Measurements from ENCODE around the gene ATP11A.

The ATP11A gene

GRCh38 chr13:112685896-112686295, 3.9 kb upstream of the ATP11A start:
- no peak overlapping the region for H3K9ac ChIP-seq (ENCODE audit: low read depth, low read length)
- H3K27ac ChIP-seq (ENCODE audit: low read length): no peak overlapping the region
- H3K27me3 ChIP-seq (ENCODE audit: insufficient read depth, low read length): no peaks in the 10 kb centered on the region; the same call in 1 of the 2 replicates
- H3K36me3 ChIP-seq (ENCODE audit: insufficient read depth, low read depth, low read length): no peaks in the 10 kb centered on the region
- no peak overlapping the region for H3K4me3 ChIP-seq (ENCODE audit: low read length)
- peaks cover 11% of the 10 kb centered on the region for H3K4me1 ChIP-seq (ENCODE audit: insufficient read depth, low read length)
- H3K9me3 ChIP-seq (ENCODE audit: insufficient read depth, low read depth, low read length): no peaks in the 10 kb centered on the region

- H3K36me3 ChIP-seq (ENCODE audit: insufficient read depth, low read depth, low read length): no peaks in the 10 kb centered on the region
- H3K9ac ChIP-seq (ENCODE audit: low read depth, low read length): no peak overlapping the region
- H3K27ac ChIP-seq (ENCODE audit: low read length): no peak overlapping the region
Measured at GRCh38 chr13:112686364-112686763, 3.5 kb upstream of the ATP11A start.

GRCh38 chr13:112686987-112687386, 2.9 kb upstream of the ATP11A start:
- H3K4me3 ChIP-seq (ENCODE audit: low read length): no peak overlapping the region
- H3K9me3 ChIP-seq (ENCODE audit: insufficient read depth, low read depth, low read length): no peaks in the 10 kb centered on the region
- H3K4me1 ChIP-seq (ENCODE audit: insufficient read depth, low read length): peaks cover 11% of the 10 kb centered on the region
- peaks cover 9% of the 10 kb centered on the region; the same call in 1 of the 2 replicates for H3K27me3 ChIP-seq (ENCODE audit: insufficient read depth, low read length)
- H3K36me3 ChIP-seq (ENCODE audit: insufficient read depth, low read depth, low read length): no peaks in the 10 kb centered on the region
- no peak overlapping the region for H3K9ac ChIP-seq (ENCODE audit: low read depth, low read length)
- no peak overlapping the region for H3K27ac ChIP-seq (ENCODE audit: low read length)

More at GRCh38 chr13:112686364-112686763, 3.5 kb upstream of the ATP11A start:
- no peaks in the 10 kb centered on the region for H3K9me3 ChIP-seq (ENCODE audit: insufficient read depth, low read depth, low read length)
- peaks cover 11% of the 10 kb centered on the region for H3K4me1 ChIP-seq (ENCODE audit: insufficient read depth, low read length)
- H3K27me3 ChIP-seq (ENCODE audit: insufficient read depth, low read length): peaks cover 3% of the 10 kb centered on the region; the same call in 1 of the 2 replicates
- no peak overlapping the region for H3K4me3 ChIP-seq (ENCODE audit: low read length)

- no peak overlapping the region for H3K27ac ChIP-seq (ENCODE audit: low read length)
- no peaks in the 10 kb centered on the region for H3K9me3 ChIP-seq (ENCODE audit: insufficient read depth, low read depth, low read length)
- H3K4me3 ChIP-seq (ENCODE audit: low read length): no peak overlapping the region
- peaks cover 17% of the 10 kb centered on the region for H3K4me1 ChIP-seq (ENCODE audit: insufficient read depth, low read length)
- no peaks in the 10 kb centered on the region for H3K36me3 ChIP-seq (ENCODE audit: insufficient read depth, low read depth, low read length)
- H3K27me3 ChIP-seq (ENCODE audit: insufficient read depth, low read length): peaks cover 15% of the 10 kb centered on the region; the same call in 1 of the 2 replicates
- no peak overlapping the region for H3K9ac ChIP-seq (ENCODE audit: low read depth, low read length)
Measured at GRCh38 chr13:112687836-112688559, 1.8 kb upstream of the ATP11A start.

- no peaks in the 10 kb centered on the region for H3K36me3 ChIP-seq (ENCODE audit: insufficient read depth, low read depth, low read length)
- H3K9ac ChIP-seq (ENCODE audit: low read depth, low read length): peak overlapping the region; percentile 59; the same call in 1 of the 2 replicates
- peak overlapping the region; percentile 85 for H3K4me3 ChIP-seq (ENCODE audit: low read length)
- no peak overlapping the region for H3K27ac ChIP-seq (ENCODE audit: low read length)
- H3K4me1 ChIP-seq (ENCODE audit: insufficient read depth, low read length): peaks cover 17% of the 10 kb centered on the region
- no peaks in the 10 kb centered on the region for H3K9me3 ChIP-seq (ENCODE audit: insufficient read depth, low read depth, low read length)
- H3K27me3 ChIP-seq (ENCODE audit: insufficient read depth, low read length): peaks cover 15% of the 10 kb centered on the region; the same call in 1 of the 2 replicates
Measured at GRCh38 chr13:112688560-112689302, 1.1 kb upstream of the ATP11A start.

- Histone ChIP-seq H3K9ac (ENCODE audit: low read depth, low read length) (peak overlapping the region; percentile 75; the same call in 1 of the 2 replicates), H3K27ac (ENCODE audit: low read length) (no peak overlapping the region)
Measured at GRCh38 chr13:112690283-112690929, 568 bp downstream of the ATP11A start.

GRCh38 chr13:112692104-112692503, 2.3 kb downstream of the ATP11A start:
- Histone ChIP-seq H3K27me3 (ENCODE audit: insufficient read depth, low read length) (peaks cover 15% of the 10 kb centered on the region; the same call in 1 of the 2 replicates), H3K27ac (ENCODE audit: low read length) (no peak overlapping the region), H3K36me3 (ENCODE audit: insufficient read depth, low read depth, low read length) (no peaks in the 10 kb centered on the region), H3K4me1 (ENCODE audit: insufficient read depth, low read length) (peaks cover 21% of the 10 kb centered on the region), H3K9me3 (ENCODE audit: insufficient read depth, low read depth, low read length) (no peaks in the 10 kb centered on the region), H3K4me3 (ENCODE audit: low read length) (peak overlapping the region; percentile 85), H3K9ac (ENCODE audit: low read depth, low read length) (peak overlapping the region; percentile 26; the same call in 1 of the 2 replicates)

More at GRCh38 chr13:112690283-112690929, 568 bp downstream of the ATP11A start:
- H3K27me3 ChIP-seq (ENCODE audit: insufficient read depth, low read length): peaks cover 15% of the 10 kb centered on the region; the same call in 1 of the 2 replicates
- peaks cover 21% of the 10 kb centered on the region for H3K4me1 ChIP-seq (ENCODE audit: insufficient read depth, low read length)
- H3K36me3 ChIP-seq (ENCODE audit: insufficient read depth, low read depth, low read length): no peaks in the 10 kb centered on the region
- H3K4me3 ChIP-seq (ENCODE audit: low read length): peak overlapping the region; percentile 85
- no peaks in the 10 kb centered on the region for H3K9me3 ChIP-seq (ENCODE audit: insufficient read depth, low read depth, low read length)

- Histone ChIP-seq H3K4me3 (ENCODE audit: low read length) (peak overlapping the region; percentile 85), H3K9ac (ENCODE audit: low read depth, low read length) (peak overlapping the region; percentile 26; the same call in 1 of the 2 replicates), H3K36me3 (ENCODE audit: insufficient read depth, low read depth, low read length) (no peaks in the 10 kb centered on the region), H3K27ac (ENCODE audit: low read length) (no peak overlapping the region), H3K4me1 (ENCODE audit: insufficient read depth, low read length) (peaks cover 21% of the 10 kb centered on the region), H3K9me3 (ENCODE audit: insufficient read depth, low read depth, low read length) (no peaks in the 10 kb centered on the region), H3K27me3 (ENCODE audit: insufficient read depth, low read length) (peaks cover 15% of the 10 kb centered on the region; the same call in 1 of the 2 replicates)
Measured at GRCh38 chr13:112692586-112692985, 2.7 kb downstream of the ATP11A start.

GRCh38 chr13:112693831-112694497, 4.1 kb downstream of the ATP11A start:
- Histone ChIP-seq H3K4me3 (ENCODE audit: low read length) (no peak overlapping the region), H3K4me1 (ENCODE audit: insufficient read depth, low read length) (peaks cover 13% of the 10 kb centered on the region; the same call in 1 of the 2 replicates), H3K36me3 (ENCODE audit: insufficient read depth, low read depth, low read length) (no peaks in the 10 kb centered on the region), H3K27ac (ENCODE audit: low read length) (no peak overlapping the region), H3K9ac (ENCODE audit: low read depth, low read length) (no peak overlapping the region), H3K9me3 (ENCODE audit: insufficient read depth, low read depth, low read length) (no peaks in the 10 kb centered on the region), H3K27me3 (ENCODE audit: insufficient read depth, low read length) (peaks cover 15% of the 10 kb centered on the region; the same call in 1 of the 2 replicates)

- Histone ChIP-seq H3K9me3 (ENCODE audit: insufficient read depth, low read depth, low read length) (no peaks in the 10 kb centered on the region), H3K36me3 (ENCODE audit: insufficient read depth, low read depth, low read length) (no peaks in the 10 kb centered on the region), H3K27ac (ENCODE audit: low read length) (no peak overlapping the region), H3K27me3 (ENCODE audit: insufficient read depth, low read length) (peaks cover 15% of the 10 kb centered on the region; the same call in 1 of the 2 replicates), H3K9ac (ENCODE audit: low read depth, low read length) (no peak overlapping the region), H3K4me1 (ENCODE audit: insufficient read depth, low read length) (peaks cover 10% of the 10 kb centered on the region; the same call in 1 of the 2 replicates), H3K4me3 (ENCODE audit: low read length) (no peak overlapping the region)
Measured at GRCh38 chr13:112695121-112695520, 5.3 kb downstream of the ATP11A start.
